Fibroblast of villous mesenchyme (primary cell): ENCODE results near the gene STX3. TPM values are rescaled to one million over a fixed set of nuclear protein-coding genes. Genes with fewer than 3 reads are reported as not detected.

Experiments
- DNase-seq: peaks from one replicate; pipeline ENCODE4 v3.0.0-alpha.2; 2010; ENCODE audit warnings: low read depth
- H3K4me3 ChIP-seq: 2 replicates; pipeline ENCODE4 v1.5.1; 2011; ENCODE audit warnings: low read depth, mild to moderate bottlenecking, low read length
- total RNA-seq: library from RNA; depleted of rRNA; stranded (reverse); fragments of >200 nt; gene quantifications from 2 replicates; pipeline ENCODE4 v1.2.3, GENCODE V29; 2012
- TF ChIP-seq, protein P1 (sequence below): IDR thresholded peaks from 2 replicates; pipeline ENCODE4 v1.5.1; 2012; ENCODE audit warnings: low read depth, mild to moderate bottlenecking, low read length; ENCODE audit not compliant: insufficient read depth

STX3 gene
- total RNA-seq, 1 donor, result 33.7 TPM

DNA sequence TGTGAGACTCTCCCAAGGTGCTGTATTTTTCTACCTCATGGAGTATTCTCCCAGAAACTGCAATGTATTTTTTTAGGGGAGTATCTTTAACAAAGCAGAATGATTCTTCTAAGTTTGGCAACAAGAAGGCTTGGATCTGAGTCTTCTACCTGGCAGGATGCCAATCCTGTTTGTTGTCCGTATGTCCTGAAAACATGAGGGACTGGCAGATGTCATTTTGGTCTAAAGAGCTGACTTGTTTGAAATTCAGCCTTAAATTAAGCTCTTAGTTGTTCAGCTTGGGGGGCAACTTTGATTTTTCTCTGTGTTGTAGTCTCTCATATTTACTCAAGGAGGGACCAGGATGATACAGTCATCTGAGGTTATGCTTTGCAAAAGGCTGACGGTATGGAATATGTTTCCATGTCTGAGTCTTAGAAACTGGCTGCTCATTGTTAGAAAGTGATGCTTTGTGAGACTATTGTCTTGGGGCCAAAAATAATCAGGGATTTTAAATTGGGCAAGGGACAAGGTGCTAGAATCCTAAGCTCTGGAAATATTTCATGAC lies 46.1 kb downstream of the STX3 start:
- H3K4me3 ChIP-seq, result no peak overlapping the region
- TF ChIP-seq, protein P1, sequence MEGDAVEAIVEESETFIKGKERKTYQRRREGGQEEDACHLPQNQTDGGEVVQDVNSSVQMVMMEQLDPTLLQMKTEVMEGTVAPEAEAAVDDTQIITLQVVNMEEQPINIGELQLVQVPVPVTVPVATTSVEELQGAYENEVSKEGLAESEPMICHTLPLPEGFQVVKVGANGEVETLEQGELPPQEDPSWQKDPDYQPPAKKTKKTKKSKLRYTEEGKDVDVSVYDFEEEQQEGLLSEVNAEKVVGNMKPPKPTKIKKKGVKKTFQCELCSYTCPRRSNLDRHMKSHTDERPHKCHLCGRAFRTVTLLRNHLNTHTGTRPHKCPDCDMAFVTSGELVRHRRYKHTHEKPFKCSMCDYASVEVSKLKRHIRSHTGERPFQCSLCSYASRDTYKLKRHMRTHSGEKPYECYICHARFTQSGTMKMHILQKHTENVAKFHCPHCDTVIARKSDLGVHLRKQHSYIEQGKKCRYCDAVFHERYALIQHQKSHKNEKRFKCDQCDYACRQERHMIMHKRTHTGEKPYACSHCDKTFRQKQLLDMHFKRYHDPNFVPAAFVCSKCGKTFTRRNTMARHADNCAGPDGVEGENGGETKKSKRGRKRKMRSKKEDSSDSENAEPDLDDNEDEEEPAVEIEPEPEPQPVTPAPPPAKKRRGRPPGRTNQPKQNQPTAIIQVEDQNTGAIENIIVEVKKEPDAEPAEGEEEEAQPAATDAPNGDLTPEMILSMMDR, result no peak
- no peak for DNase-seq

DNA sequence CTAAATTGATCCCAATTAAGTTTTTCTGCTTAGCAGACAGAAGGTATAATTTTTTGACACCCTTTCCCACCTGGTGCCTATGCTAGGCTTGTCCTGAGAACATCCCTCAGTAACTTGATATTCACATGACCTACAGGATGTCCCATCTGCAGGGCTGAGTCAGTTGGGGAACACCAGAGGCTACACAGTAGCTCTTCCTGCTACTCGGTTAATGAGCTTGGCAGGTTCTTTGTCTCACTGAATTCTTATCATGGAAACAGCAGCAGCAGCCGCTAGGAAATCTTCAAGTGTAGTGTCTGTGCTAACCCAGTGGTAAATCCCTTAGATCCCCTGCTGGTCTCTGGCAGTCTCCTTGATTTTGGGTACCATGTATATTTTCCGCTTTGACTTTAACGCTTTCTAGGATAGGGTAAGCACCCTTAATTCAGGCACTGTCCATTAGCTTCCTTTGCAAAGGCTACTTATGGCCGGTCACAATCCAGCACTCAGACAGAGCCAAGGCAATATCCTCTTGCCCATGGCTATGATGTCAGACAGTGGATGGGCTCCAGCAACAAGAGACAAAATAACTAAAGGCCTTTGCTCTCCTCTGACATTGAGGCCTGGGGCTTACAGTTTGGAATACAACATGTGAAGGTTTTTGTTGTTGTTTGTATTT lies 46.9 kb downstream of the STX3 start:
- peak; percentile 11 for DNase-seq

DNA sequence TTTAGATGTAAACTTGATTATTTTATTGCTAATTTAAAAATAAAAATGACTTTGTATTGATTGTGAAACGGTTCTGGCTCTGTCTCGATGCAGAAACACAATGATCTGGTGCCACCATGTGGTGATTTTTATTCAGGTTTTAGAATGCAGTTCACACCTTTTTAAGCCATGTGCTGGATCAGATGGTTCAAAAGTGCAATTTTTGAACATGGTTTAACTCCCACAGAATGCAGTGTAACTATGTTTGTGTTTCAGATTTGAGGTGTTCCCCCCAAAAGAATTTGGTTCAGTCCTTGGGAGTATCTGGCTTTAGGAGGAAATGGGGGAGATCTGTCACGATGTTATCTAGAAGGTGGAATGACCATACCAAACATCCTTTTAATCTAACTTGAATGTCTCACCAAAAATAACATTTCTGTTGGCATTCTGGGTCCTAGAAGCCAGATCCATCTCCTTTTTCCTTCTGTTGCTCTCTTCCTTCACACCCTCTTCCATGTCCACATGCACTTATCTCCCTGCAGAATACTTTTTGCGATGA lies 47.5 kb downstream of the STX3 start:
- TF ChIP-seq, protein P1, result peak; percentile 63
- peak; percentile 70 for DNase-seq
- no peak overlapping the region for H3K4me3 ChIP-seq

More for the DNA sequence above, 46.9 kb downstream of the STX3 start:
- no peak overlapping the region for H3K4me3 ChIP-seq
- TF ChIP-seq, protein P1, result no peak

DNA sequence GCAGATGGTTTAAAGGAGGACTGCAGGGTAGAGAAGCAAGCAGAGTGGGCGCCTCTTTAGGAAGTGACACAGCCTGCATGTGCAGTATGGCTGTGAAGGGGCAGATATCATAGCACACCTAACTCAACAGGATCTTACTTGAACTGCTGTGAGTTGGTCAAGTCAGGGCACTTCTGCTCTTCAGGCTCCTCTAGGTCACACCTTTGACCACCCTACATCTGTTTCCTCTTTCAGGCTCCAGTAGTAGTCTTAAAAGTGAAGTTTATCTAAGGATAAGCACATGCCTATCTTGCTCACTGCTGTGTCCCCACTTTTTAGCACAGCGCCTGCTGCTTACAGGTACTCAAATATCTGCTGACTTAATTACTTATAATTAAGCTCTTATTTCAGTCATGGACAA lies 48.9 kb downstream of the STX3 start:
- TF ChIP-seq, protein P1, result no peak
- DNase-seq, result no peak
- no peak overlapping the region for H3K4me3 ChIP-seq

DNA sequence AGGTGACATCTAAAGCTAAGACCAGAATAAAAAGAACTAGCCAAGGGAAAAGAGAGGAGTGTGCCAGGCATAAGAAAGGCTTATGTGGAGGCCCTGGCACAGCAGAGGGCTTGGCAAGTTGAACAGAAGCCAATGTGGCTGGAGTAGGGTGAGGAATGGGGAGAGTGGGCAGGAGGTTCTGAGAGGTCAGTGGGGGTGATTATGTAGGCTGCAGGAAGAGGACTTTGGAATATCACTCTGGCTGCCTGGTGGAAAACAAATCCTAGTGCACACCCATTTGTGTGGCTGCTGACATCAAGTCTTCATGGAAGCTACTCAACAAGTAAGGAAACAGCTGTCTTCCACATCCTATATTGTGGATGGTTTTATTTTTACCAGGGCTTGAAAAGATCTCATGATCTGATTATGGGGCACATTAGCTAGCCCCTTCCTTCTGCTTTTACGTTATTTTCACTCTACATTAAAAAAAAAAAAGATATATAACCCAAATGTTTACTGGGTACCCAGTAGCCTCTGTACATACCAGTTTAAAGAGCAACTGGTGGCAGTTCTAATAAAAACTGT lies 52.0 kb downstream of the STX3 start:
- TF ChIP-seq, protein P1, result no peak
- H3K4me3 ChIP-seq, result no peak overlapping the region
- DNase-seq, result no peak

DNA sequence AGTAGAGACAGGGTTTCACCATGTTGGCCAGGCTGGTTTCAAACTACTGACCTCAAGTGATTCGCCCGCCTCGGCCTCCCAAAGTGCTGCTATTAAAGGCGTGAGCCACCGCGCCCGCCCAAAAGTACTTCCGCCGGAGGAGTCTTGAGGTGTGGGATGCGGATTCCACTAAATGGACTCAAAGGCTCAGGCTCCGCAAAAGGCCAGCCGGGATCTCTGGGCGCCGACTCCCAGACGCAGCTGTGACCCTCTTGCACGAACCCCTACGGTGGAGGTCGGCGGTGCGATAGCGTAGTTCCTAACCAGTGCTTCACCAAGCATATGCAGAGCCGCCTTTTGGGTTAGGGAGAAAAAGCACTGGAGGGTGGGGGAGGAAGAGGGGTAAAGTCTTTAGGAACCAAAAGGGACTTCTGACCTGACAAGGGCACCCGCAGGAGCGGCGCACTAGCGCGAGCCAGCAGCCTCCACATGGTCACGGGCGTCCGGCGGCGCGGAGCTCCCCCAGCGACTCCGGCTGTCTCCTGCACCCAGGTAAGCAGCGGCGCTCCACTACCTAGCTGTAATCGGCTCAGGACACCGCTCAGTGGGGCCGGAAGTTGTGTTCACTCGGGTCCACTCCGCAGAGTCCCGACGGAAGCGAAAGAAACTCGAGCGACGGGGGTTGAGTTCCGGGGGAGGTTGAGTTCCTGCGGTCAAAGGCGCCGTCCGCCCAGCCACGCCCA lies 55.2 kb downstream of the STX3 start, which contains the start of gene MRPL16:
TSS of gene MRPL16 (minus strand) at position 590 of the 722 bp plus-strand sequence. CDS start at position 470, 120 bp downstream.
- DNase-seq, result peak; percentile 89
- H3K4me3 ChIP-seq, result peak within 1 kb of the TSS; percentile 100
- TF ChIP-seq, protein P1, result no peak
